GM18507 (cell line): Measurements from ENCODE around the gene LRIG1.

ENCODE experiments used
- DNase-seq: peaks from one replicate; pipeline ENCODE4 v3.0.0; 2011; ENCODE audit warnings: low read depth; ENCODE audit not compliant: insufficient read length; ENCODE audit errors: extremely low spot score
- FAIRE-seq: peaks from 2 replicates; lab custom pipeline; 2011; peaks lifted over from hg19 to GRCh38; lab: Jason Lieb, UNC

The LRIG1 gene

GRCh38 chr3:66500576-66501482 lies at the start of gene LRIG1:
Gene LRIG1, minus strand, starts transcription at chr3:66501022. Its CDS starts 615 bp downstream, at chr3:66500407.
- DNase-seq: peak; percentile 91
- FAIRE-seq: peak; percentile 96

GRCh38 chr3:66544619-66545429 lies 44.0 kb upstream of the LRIG1 start:
- FAIRE-seq (no peak), DNase-seq (no peak)

GRCh38 chr3:66542153-66542552 lies 41.3 kb upstream of the LRIG1 start:
- FAIRE-seq (no peak), DNase-seq (no peak)

GRCh38 chr3:66539466-66539989 lies 38.7 kb upstream of the LRIG1 start:
- DNase-seq: no peak
- FAIRE-seq: no peak

- no peak for DNase-seq
- no peak for FAIRE-seq
Measured at GRCh38 chr3:66538390-66538789, 37.6 kb upstream of the LRIG1 start.

GRCh38 chr3:66537735-66538134 lies 36.9 kb upstream of the LRIG1 start:
- FAIRE-seq (no peak), DNase-seq (no peak)

- DNase-seq: no peak
- no peak for FAIRE-seq
Measured at GRCh38 chr3:66536791-66537190, 36.0 kb upstream of the LRIG1 start.

- FAIRE-seq (no peak), DNase-seq (no peak)
Measured at GRCh38 chr3:66534304-66534845, 33.6 kb upstream of the LRIG1 start.

- FAIRE-seq (no peak), DNase-seq (no peak)
Measured at GRCh38 chr3:66532613-66533012, 31.8 kb upstream of the LRIG1 start.

- FAIRE-seq (no peak), DNase-seq (no peak)
Measured at GRCh38 chr3:66532160-66532587, 31.4 kb upstream of the LRIG1 start.

- no peak for DNase-seq
- no peak for FAIRE-seq
Measured at GRCh38 chr3:66531256-66531655, 30.4 kb upstream of the LRIG1 start.

- FAIRE-seq (no peak), DNase-seq (no peak)
Measured at GRCh38 chr3:66527246-66527645, 26.4 kb upstream of the LRIG1 start.

- FAIRE-seq: no peak
- no peak for DNase-seq
Measured at GRCh38 chr3:66525771-66526170, 24.9 kb upstream of the LRIG1 start.

- DNase-seq (no peak), FAIRE-seq (no peak)
Measured at GRCh38 chr3:66520724-66521123, 19.9 kb upstream of the LRIG1 start.

- no peak for FAIRE-seq
- DNase-seq: no peak
Measured at GRCh38 chr3:66518644-66519043, 17.8 kb upstream of the LRIG1 start.

GRCh38 chr3:66518126-66518525 lies 17.3 kb upstream of the LRIG1 start:
- no peak for FAIRE-seq

GRCh38 chr3:66517241-66517640 lies 16.4 kb upstream of the LRIG1 start:
- DNase-seq (no peak), FAIRE-seq (no peak)

More at GRCh38 chr3:66518126-66518525, 17.3 kb upstream of the LRIG1 start:
- no peak for DNase-seq

- no peak for FAIRE-seq
- DNase-seq: no peak
Measured at GRCh38 chr3:66508461-66508860, 7.6 kb upstream of the LRIG1 start.

GRCh38 chr3:66507423-66508260 lies 6.8 kb upstream of the LRIG1 start:
- FAIRE-seq (no peak), DNase-seq (no peak)
